Measurements from ENCODE around the gene RNF181.
A peak's percentile ranks its signal among the peaks of the same experiment; 100 is the strongest.
"Not testable (repeated sequence)": the region's sequence is repeated elsewhere in the genome, so short reads cannot be mapped to it uniquely, and the experiment has no call there.

Gene RNF181

DNA sequence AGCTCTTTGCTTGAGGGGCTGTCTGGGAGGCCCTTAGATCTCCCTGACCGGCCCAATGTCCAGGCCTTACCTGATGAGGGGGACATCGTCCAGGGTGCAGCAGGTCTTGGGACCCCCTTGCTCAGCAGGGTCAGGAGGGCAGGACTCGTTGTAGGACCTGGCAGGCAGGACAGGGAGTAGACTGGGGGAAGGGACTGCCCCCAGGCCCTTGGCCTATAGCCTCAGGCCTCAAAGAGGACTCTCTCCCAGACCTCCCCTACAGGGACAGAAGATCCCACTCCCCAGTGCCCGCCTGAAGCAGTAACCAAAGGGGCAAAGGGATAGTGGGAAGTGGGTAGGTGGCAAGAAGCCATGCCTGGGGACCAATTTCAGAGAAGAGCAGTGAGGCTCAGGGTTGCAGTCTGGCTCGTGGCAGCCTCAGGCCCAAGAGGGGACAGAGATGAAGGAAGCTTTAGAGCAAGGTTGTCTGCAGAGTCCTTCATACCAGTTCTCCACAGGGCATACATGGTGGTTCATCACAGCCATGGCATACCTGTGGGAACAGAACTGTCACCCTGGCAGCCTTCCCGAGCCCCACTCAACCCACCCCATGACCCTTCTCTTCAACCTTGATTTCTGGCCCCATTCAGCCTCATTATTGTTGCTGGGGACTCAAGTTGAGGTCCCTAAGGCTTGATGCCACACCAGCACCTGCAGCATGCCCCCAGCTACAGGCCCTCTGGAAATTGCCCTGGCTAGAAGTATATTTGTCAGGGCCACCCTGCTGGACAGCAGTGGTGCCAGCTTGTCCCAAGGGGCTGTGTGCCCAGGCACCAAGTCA lies 5.6 kb downstream of the RNF181 start:
- in situ Hi-C loops (cut with HindIII; ENCODE audit: low sequenced_read_pairs) = no loop called here
- no peak for TF ChIP-seq CTCF (IDR thresholded peaks at IDR 0.05; ENCODE audit: low read depth, low read length)
- peak overlapping the region; percentile 80 for H3K4me3 ChIP-seq (ENCODE audit: low read depth, low read length)

DNA sequence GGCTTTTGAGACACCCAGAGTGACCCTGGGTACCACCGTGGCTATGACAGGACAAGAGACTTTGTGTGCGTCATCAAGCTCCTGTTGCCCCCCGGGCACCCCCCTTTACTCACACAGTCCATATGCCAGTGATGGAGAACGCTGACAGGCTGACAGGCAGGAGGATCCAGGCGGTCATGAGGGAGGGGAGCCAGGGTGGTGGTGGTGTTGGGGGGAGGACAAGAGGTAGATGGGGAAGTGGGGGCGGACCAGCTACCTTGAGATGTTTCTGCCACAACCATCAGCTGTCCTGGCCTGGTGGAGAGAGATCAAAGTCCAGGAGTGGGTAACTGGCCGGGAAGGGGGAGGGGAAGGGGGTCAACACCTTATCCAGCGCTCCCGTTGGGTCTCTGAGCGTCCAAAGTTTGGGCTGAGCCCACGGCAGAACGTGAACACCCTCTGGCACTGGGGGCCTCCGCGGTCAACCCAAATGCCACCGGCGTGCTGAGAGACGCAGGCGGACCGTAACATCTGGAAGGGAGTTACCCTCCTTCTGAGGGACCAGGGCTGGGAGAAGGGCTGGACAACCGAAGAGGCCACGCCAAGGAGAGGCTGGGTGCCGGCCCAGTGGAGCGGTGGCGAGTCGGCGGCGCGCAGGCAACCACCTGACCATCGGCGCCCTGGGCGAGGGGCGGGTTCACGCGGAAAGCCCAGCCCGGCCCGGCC lies 6.4 kb downstream of the RNF181 start:
- in situ Hi-C loops (cut with HindIII; ENCODE audit: low sequenced_read_pairs) = no loop called here
- DNase-seq (ENCODE audit: low read depth, low spot score) = peak; percentile 37
- TF ChIP-seq CTCF (IDR thresholded peaks at IDR 0.05; ENCODE audit: low read depth, low read length) = no peak
- peak overlapping the region; percentile 80 for H3K4me3 ChIP-seq (ENCODE audit: low read depth, low read length)

More for the DNA sequence above, 5.6 kb downstream of the RNF181 start:
- no peak for DNase-seq (ENCODE audit: low read depth, low spot score)

- in situ Hi-C loops (cut with HindIII; ENCODE audit: low sequenced_read_pairs) = no loop called here
- peak within 1 kb of the TSS; percentile 80 for H3K4me3 ChIP-seq (ENCODE audit: low read depth, low read length)
- peak; percentile 92 for DNase-seq (ENCODE audit: low read depth, low spot score)
- peak; percentile 13 for TF ChIP-seq CTCF (IDR thresholded peaks at IDR 0.05; ENCODE audit: low read depth, low read length)
These were observed 7.1 kb downstream of the RNF181 start, which contains the start of gene TMEM150A for GRCh38 chr2:85602476-85603234. Gene TMEM150A, minus strand, starts transcription at chr2:85602698. Its CDS starts 750 bp downstream, at chr2:85601948.

DNA sequence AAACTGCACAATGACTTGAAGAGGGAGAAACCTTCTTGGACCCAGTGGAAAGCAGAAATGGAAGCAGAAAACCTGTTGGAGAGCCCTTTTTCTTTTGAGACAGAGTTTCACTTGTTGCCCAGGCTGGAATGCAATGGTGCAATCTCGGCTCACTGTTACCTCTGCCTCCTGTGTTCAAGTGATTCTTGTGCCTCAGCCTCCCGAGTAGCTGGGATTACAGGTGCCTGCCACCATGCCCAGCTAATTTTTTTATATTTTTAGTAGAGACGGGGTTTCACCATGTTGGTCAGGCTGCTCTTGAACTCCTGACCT lies 8.5 kb downstream of the RNF181 start:
- DNase-seq (ENCODE audit: low read depth, low spot score); in situ Hi-C loops (cut with HindIII; ENCODE audit: low sequenced_read_pairs); H3K4me3 ChIP-seq (ENCODE audit: low read depth, low read length): not testable (repeated sequence)

DNA sequence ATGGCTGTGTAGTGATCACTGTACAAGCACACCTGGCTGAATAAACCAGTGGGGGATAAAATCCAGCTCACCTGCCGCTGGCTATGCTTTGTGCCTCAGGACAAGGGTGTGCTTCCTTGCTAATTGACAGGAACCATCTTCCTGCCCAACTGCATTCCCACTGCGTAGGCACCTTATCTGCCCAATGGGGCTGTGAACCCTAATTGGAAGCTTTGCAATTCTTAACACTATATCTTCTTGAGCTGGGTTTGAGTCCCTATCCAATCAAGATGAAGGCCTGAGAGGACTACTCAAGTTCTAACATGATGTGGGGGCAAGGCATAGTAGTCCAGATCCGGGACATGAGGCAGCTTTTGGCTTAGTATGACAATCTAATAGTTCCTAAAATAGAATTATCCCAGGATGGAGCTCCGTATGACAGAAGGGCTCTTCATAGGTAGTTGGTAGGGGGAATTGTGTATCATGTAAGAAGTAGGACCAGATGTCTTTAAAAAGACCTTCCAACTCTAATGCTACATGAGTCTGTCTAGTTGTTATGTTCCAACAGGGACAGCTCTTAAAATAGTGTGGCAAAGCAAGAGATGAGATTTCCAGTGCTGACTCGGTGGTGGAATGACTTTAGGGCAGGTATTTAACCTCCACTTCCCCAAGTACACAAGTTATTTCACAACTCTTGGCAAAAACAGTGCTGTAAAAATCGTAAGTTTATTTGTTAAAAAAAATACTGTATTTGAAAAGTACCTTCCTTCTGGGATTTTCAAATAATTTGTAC lies 9.2 kb downstream of the RNF181 start:
- no peak for TF ChIP-seq CTCF (IDR thresholded peaks at IDR 0.05; ENCODE audit: low read depth, low read length)
- DNase-seq (ENCODE audit: low read depth, low spot score) = peak; percentile 8
- in situ Hi-C loops (cut with HindIII; ENCODE audit: low sequenced_read_pairs) = no loop called here
- H3K4me3 ChIP-seq (ENCODE audit: low read depth, low read length) = no peak overlapping the region

- peak; percentile 94 for DNase-seq (ENCODE audit: low read depth, low spot score)
- in situ Hi-C loops (cut with HindIII; ENCODE audit: low sequenced_read_pairs) = no loop called here
- H3K4me3 ChIP-seq (ENCODE audit: low read depth, low read length) = no peak overlapping the region
- no peak for TF ChIP-seq CTCF (IDR thresholded peaks at IDR 0.05; ENCODE audit: low read depth, low read length)
These were observed 10.0 kb downstream of the RNF181 start for GRCh38 chr2:85605406-85606115.
